ENCODE measurements around the gene HBA2. TPM values are rescaled to one million over a fixed set of nuclear protein-coding genes. Genes with fewer than 3 reads are reported as not detected.
"Not testable (repeated sequence)": the region's sequence is repeated elsewhere in the genome, so short reads cannot be mapped to it uniquely, and the experiment has no call there.

The HBA2 gene
- total RNA-seq, 3 donors from 2014 or later (not counting 1 experiment from before 2014, with no cell fraction given) = 3.2 to 9.9 TPM; not detected in 1

- Mint-ChIP-seq H3K9me3 (no peaks in the 10 kb centered on the region), H3K27ac (no peak overlapping the region), H3K4me1 (peaks cover 0 to 11% of the 10 kb centered on the region in 2 donors), H3K27me3 (ENCODE audit: low read depth in 2 of 2) (peaks cover 10 to 35% of the 10 kb centered on the region in 2 donors), H3K36me3 (no peaks in the 10 kb centered on the region), H3K4me3 (no peak overlapping the region)
- peaks cover 20% of the 10 kb centered on the region for H3K27me3 ChIP-seq (ENCODE audit: control insufficient read depth, insufficient read depth, low read length)
- TF ChIP-seq CTCF (IDR thresholded peaks at IDR 0.05) = no peak
- H3K9me3 ChIP-seq (ENCODE audit: control insufficient read depth, insufficient read depth, low read length) = no peaks in the 10 kb centered on the region
- intact Hi-C loops (cut with micrococcal nuclease) = no loop called here
- DNase-seq = no peak
- H3K27ac ChIP-seq (ENCODE audit: low read length) = no peak overlapping the region
- H3K36me3 ChIP-seq (ENCODE audit: control insufficient read depth, insufficient read depth, low read length) = no peaks in the 10 kb centered on the region
- peaks cover 21% of the 10 kb centered on the region for H3K4me1 ChIP-seq (ENCODE audit: control insufficient read depth, insufficient read depth, low read length)
- WGBS (ENCODE audit: insufficient coverage) = 87% methylated on average over 11 of the region's 13 CpGs
- ATAC-seq = no peak
- no peak overlapping the region for H3K4me3 ChIP-seq (ENCODE audit: low read length)
Observed at GRCh38 chr16:162271-162991, 10.2 kb upstream of the HBA2 start.

GRCh38 chr16:163139-163538 lies 9.5 kb upstream of the HBA2 start:
- H3K27ac Mint-ChIP-seq; ATAC-seq; H3K9me3 ChIP-seq (ENCODE audit: control insufficient read depth, insufficient read depth, low read length); H3K4me3 ChIP-seq (ENCODE audit: low read length); H3K36me3 Mint-ChIP-seq; H3K4me3 Mint-ChIP-seq; H3K27ac ChIP-seq (ENCODE audit: low read length); H3K9me3 Mint-ChIP-seq; H3K36me3 ChIP-seq (ENCODE audit: control insufficient read depth, insufficient read depth, low read length); intact Hi-C loops (cut with micrococcal nuclease); DNase-seq: not testable (repeated sequence)
- 92% methylated on average over 10 of the region's 10 CpGs for WGBS (ENCODE audit: insufficient coverage)
- H3K4me1 Mint-ChIP-seq = peaks cover 0 to 11% of the 10 kb centered on the region in 2 donors
- H3K4me1 ChIP-seq (ENCODE audit: control insufficient read depth, insufficient read depth, low read length) = peaks cover 21% of the 10 kb centered on the region
- H3K27me3 ChIP-seq (ENCODE audit: control insufficient read depth, insufficient read depth, low read length) = peaks cover 27% of the 10 kb centered on the region
- peaks cover 10 to 36% of the 10 kb centered on the region in 2 donors for H3K27me3 Mint-ChIP-seq (ENCODE audit: low read depth in 2 of 2)

GRCh38 chr16:163696-164095 lies 9.0 kb upstream of the HBA2 start:
- Mint-ChIP-seq H3K4me1 (peaks cover 0 to 11% of the 10 kb centered on the region in 2 donors), H3K27me3 (ENCODE audit: low read depth in 2 of 2) (peaks cover 10 to 39% of the 10 kb centered on the region in 2 donors)
- H3K4me3 Mint-ChIP-seq; H3K27ac ChIP-seq (ENCODE audit: low read length); H3K4me3 ChIP-seq (ENCODE audit: low read length); H3K27ac Mint-ChIP-seq; DNase-seq; H3K9me3 Mint-ChIP-seq; intact Hi-C loops (cut with micrococcal nuclease); H3K9me3 ChIP-seq (ENCODE audit: control insufficient read depth, insufficient read depth, low read length); H3K36me3 Mint-ChIP-seq; H3K36me3 ChIP-seq (ENCODE audit: control insufficient read depth, insufficient read depth, low read length): not testable (repeated sequence)
- WGBS (ENCODE audit: insufficient coverage) = no CpG with 5 or more reads among the region's 3 CpGs
- H3K27me3 ChIP-seq (ENCODE audit: control insufficient read depth, insufficient read depth, low read length) = peaks cover 29% of the 10 kb centered on the region
- peak in 1 of 3 donors; percentile 23 for ATAC-seq
- H3K4me1 ChIP-seq (ENCODE audit: control insufficient read depth, insufficient read depth, low read length) = peaks cover 21% of the 10 kb centered on the region

GRCh38 chr16:164134-164823 lies 8.4 kb upstream of the HBA2 start:
- H3K9me3 ChIP-seq (ENCODE audit: control insufficient read depth, insufficient read depth, low read length); H3K27ac ChIP-seq (ENCODE audit: low read length); H3K4me3 ChIP-seq (ENCODE audit: low read length); intact Hi-C loops (cut with micrococcal nuclease); H3K36me3 Mint-ChIP-seq; DNase-seq; H3K9me3 Mint-ChIP-seq; H3K36me3 ChIP-seq (ENCODE audit: control insufficient read depth, insufficient read depth, low read length); H3K4me3 Mint-ChIP-seq; H3K27ac Mint-ChIP-seq: not testable (repeated sequence)
- Mint-ChIP-seq H3K4me1 (peaks cover 0 to 11% of the 10 kb centered on the region in 2 donors), H3K27me3 (ENCODE audit: low read depth in 2 of 2) (peaks cover 5 to 37% of the 10 kb centered on the region in 2 donors)
- 0% methylated on average over 26 of the region's 80 CpGs for WGBS (ENCODE audit: insufficient coverage)
- Histone ChIP-seq H3K4me1 (ENCODE audit: control insufficient read depth, insufficient read depth, low read length) (peaks cover 21% of the 10 kb centered on the region), H3K27me3 (ENCODE audit: control insufficient read depth, insufficient read depth, low read length) (peaks cover 32% of the 10 kb centered on the region)
- ATAC-seq = peak in 2 of 3 donors; percentile 40 to 42
